K562 (cell line): Measurements from ENCODE around the gene EXOC3. TPM values are rescaled to one million over a fixed set of nuclear protein-coding genes. Genes with fewer than 3 reads are reported as not detected.

Experiments used
- ATAC-seq: fragments of 200-7000 bp; cut with Tn5 transposase; 3 replicates; pipeline ENCODE4 v1.9.1; 2020; ENCODE audit warnings: moderate library complexity
- BruUV-seq: library from RNA; stranded (reverse); fragments of 400-500 nt; replicated peaks from 2 replicates; lab custom pipeline; 2021; lab: Mats Ljungman, UMichigan
- CTCF ChIA-PET: fragments of 300-600 bp; formaldehyde crosslinking; extraction: SDS; loops from one replicate; lab custom pipeline; 2021; ENCODE audit warnings: low intra/inter-chr PET ratio; lab: Yijun Ruan, JAX
- POLR2A ChIA-PET: fragments of 300-600, 350-650 bp; sonication (Branson Sonifier 250); formaldehyde crosslinking; extraction: SDS; loops from one replicate; lab custom pipeline; 2021; ENCODE audit warnings: antibody characterized with exemption, inconsistent platforms; lab: Yijun Ruan, JAX
- DNase-seq, 4 experiments: peaks; one replicate each; pipeline versions ENCODE4 v3.0.0 to v3.0.0-alpha.2; 2011 to 2018; ENCODE audit warnings: low spot score in 3 of 4, mixed read lengths in 3 of 4; ENCODE audit errors: extremely low read depth in 1 of 4
- FAIRE-seq: peaks from 2 replicates; lab custom pipeline; 2011; peaks lifted over from hg19 to GRCh38; lab: Jason Lieb, UNC
- H2AFZ ChIP-seq: 2 replicates; pipeline ENCODE4 v1.6.0; 2011; ENCODE audit warnings: low read depth, low read length, control low read depth, inconsistent platforms
- H3K27ac ChIP-seq: fragments of 200-600 bp; 3 replicates; pipeline ENCODE4 v1.8.0; 2011; ENCODE audit warnings: low read depth, mild to moderate bottlenecking, control low read depth, inconsistent platforms, low read length, moderate library complexity, mixed read lengths; ENCODE audit errors: extremely low read depth
- H3K27me3 ChIP-seq, 2 experiments: fragments of 300-600 bp in 1 of 2; 2 replicates in 1 of 2; 3 replicates in 1 of 2; pipeline versions ENCODE4 v1.6.0 to v1.8.0; 2011; ENCODE audit warnings: inconsistent platforms in 2 of 2, low read length in 2 of 2, mild to moderate bottlenecking in 1 of 2, mixed read lengths in 1 of 2, moderate library complexity in 1 of 2; ENCODE audit not compliant: control insufficient read depth in 2 of 2, insufficient read depth in 2 of 2
- H3K36me3 ChIP-seq: fragments of 300-600 bp; 3 replicates; pipeline ENCODE4 v1.8.0; 2011; ENCODE audit warnings: mild to moderate bottlenecking, low read length, inconsistent platforms; ENCODE audit not compliant: control insufficient read depth, insufficient read depth
- H3K4me1 ChIP-seq, 2 experiments: fragments of 200-600 bp in 1 of 2; replicated peaks in 1 of 2; 2 replicates in 1 of 2; 3 replicates in 1 of 2; pipeline versions ENCODE4 v1.5.1 to v1.8.0; 2011; ENCODE audit warnings: inconsistent platforms in 2 of 2, low read length in 2 of 2, mild to moderate bottlenecking in 1 of 2, mixed read lengths in 1 of 2, moderate library complexity in 1 of 2; ENCODE audit not compliant: control insufficient read depth in 2 of 2, insufficient read depth in 2 of 2
- H3K4me2 ChIP-seq: 2 replicates; pipeline ENCODE4 v1.6.1; 2011; ENCODE audit warnings: low read length, control low read depth, inconsistent platforms, mixed read lengths; ENCODE audit not compliant: insufficient read depth
- H3K4me3 ChIP-seq: fragments of 200-600 bp; sonication (generic), shearing (Covaris generic); 2 replicates; pipeline ENCODE4 v1.5.1; 2016; ENCODE audit warnings: control low read depth, inconsistent platforms
- H3K79me2 ChIP-seq: fragments of 200-600 bp; 3 replicates; pipeline ENCODE4 v1.8.0; 2011; ENCODE audit warnings: low read length, inconsistent platforms; ENCODE audit not compliant: control insufficient read depth, insufficient read depth
- H3K9ac ChIP-seq, 2 experiments: 2 replicates each; pipeline versions ENCODE4 v1.6.0 to v1.6.1; 2011; ENCODE audit warnings: low read depth in 2 of 2, low read length in 2 of 2, control low read depth in 1 of 2, inconsistent platforms in 1 of 2, mild to moderate bottlenecking in 1 of 2, mixed read lengths in 1 of 2; ENCODE audit not compliant: insufficient read depth in 1 of 2
- H3K9me1 ChIP-seq: one replicate; pipeline ENCODE4 v1.6.0; 2011; ENCODE audit warnings: inconsistent platforms, mild to moderate bottlenecking, low read length, moderate library complexity; ENCODE audit not compliant: control insufficient read depth, insufficient read depth
- H3K9me3 ChIP-seq: replicated peaks from 2 replicates; pipeline ENCODE4 v1.5.1; 2011; ENCODE audit warnings: low read depth, low read length, inconsistent platforms; ENCODE audit not compliant: control insufficient read depth, insufficient read depth
- H4K20me1 ChIP-seq: replicated peaks from 2 replicates; pipeline ENCODE4 v1.6.1; 2011; ENCODE audit warnings: low read length, inconsistent platforms, mixed read lengths; ENCODE audit not compliant: control insufficient read depth, insufficient read depth
- ATF7 ChIP-seq: fragments of 450-650 bp; IDR thresholded peaks from 2 replicates; pipeline ENCODE4 v1.7.1; 2014; ENCODE audit warnings: mild to moderate bottlenecking, moderate library complexity
- BRF1 ChIP-seq: IDR thresholded peaks from 3 replicates; pipeline ENCODE4 v1.6.1; 2011; ENCODE audit warnings: borderline replicate concordance, mild to moderate bottlenecking; ENCODE audit not compliant: insufficient read length; ENCODE audit errors: extremely low read depth
- CCNT2 ChIP-seq: IDR thresholded peaks from 2 replicates; pipeline ENCODE4 v1.6.1; 2011; ENCODE audit warnings: borderline replicate concordance, low read depth, mild to moderate bottlenecking, moderate library complexity, mixed read lengths, low read length; ENCODE audit not compliant: insufficient read length; ENCODE audit errors: extremely low read depth
- CEBPB ChIP-seq: fragments of 450-650 bp; IDR thresholded peaks from 2 replicates; pipeline ENCODE4 v1.6.1; 2016; ENCODE audit warnings: missing genetic modification characterization, missing compliant biosample characterization
- CGGBP1 ChIP-seq: fragments of 250-450 bp; sonication (Bioruptor Pico); IDR thresholded peaks from 2 replicates; pipeline ENCODE4 v1.9.0; 2021; ENCODE audit warnings: mild to moderate bottlenecking
- HDAC6 ChIP-seq: IDR thresholded peaks from 2 replicates; pipeline ENCODE4 v1.6.1; 2012; ENCODE audit warnings: low read depth, mild to moderate bottlenecking, control low read depth, inconsistent platforms, low read length, moderate library complexity
- MCM3 ChIP-seq: fragments of 450-650 bp; IDR thresholded peaks from 2 replicates; pipeline ENCODE4 v1.6.1; 2016
- MTA2 ChIP-seq: fragments of 450-650 bp; IDR thresholded peaks from 2 replicates; pipeline ENCODE4 v1.6.1; 2016; ENCODE audit warnings: low read depth
- NCOA2 ChIP-seq, 2 experiments: fragments of 450-650 bp; IDR thresholded peaks; 2 replicates each; pipeline ENCODE4 v1.6.1; 2018; ENCODE audit warnings: mild to moderate bottlenecking in 2 of 2, moderate library complexity in 1 of 2; ENCODE audit not compliant: partially characterized antibody in 2 of 2
- NONO ChIP-seq, 2 experiments: fragments of 200-400 bp in 1 of 2; fragments of 450-650 bp in 1 of 2; formaldehyde crosslinking in 1 of 2; IDR thresholded peaks; 2 replicates each; pipeline ENCODE4 v1.6.1; 2017; ENCODE audit warnings: low read depth in 2 of 2, mild to moderate bottlenecking in 2 of 2, moderate library complexity in 2 of 2, low read length in 1 of 2
- NR2C2 ChIP-seq, 2 experiments: fragments of 200-800 bp in 1 of 2; sonication (Bioruptor generic) in 1 of 2; sonication (generic) in 1 of 2; formaldehyde crosslinking in 1 of 2; IDR thresholded peaks; 2 replicates each; pipeline versions ENCODE4 v1.6.1 to v1.8.0; 2016 to 2022; ENCODE audit warnings: mild to moderate bottlenecking in 1 of 2, missing compliant biosample characterization in 1 of 2, missing genetic modification characterization in 1 of 2, missing genetic modification reagents in 1 of 2
- PHB ChIP-seq: fragments of 250-450 bp; sonication (Bioruptor Pico); IDR thresholded peaks from 2 replicates; pipeline ENCODE4 v1.5.0; 2021
- RCOR1 ChIP-seq, 2 experiments: IDR thresholded peaks; 2 replicates each; pipeline ENCODE4 v1.6.1; 2012; ENCODE audit warnings: low read depth in 2 of 2, low read length in 2 of 2, borderline replicate concordance in 1 of 2, improper control_type of control experiment in 1 of 2
- SNAPC5 ChIP-seq: fragments of 250-450 bp; sonication (Bioruptor Pico); IDR thresholded peaks from 2 replicates; pipeline ENCODE4 v1.8.0; 2021; ENCODE audit warnings: moderate library complexity, mild to moderate bottlenecking, inconsistent platforms
- ZC3H8 ChIP-seq: fragments of 450-650 bp; IDR thresholded peaks from 2 replicates; pipeline ENCODE4 v1.6.1; 2017
- ZNF146 ChIP-seq: IDR thresholded peaks from one replicate; pipeline ENCODE4 v1.6.1; 2018; ENCODE audit warnings: missing compliant biosample characterization; ENCODE audit not compliant: unreplicated experiment
- ZNF212 ChIP-seq: fragments of 450-650 bp; formaldehyde crosslinking; IDR thresholded peaks from 2 replicates; pipeline ENCODE4 v1.4.0; 2020; ENCODE audit warnings: mild to moderate bottlenecking
- ZNF3 ChIP-seq: fragments of 250-450 bp; sonication (Bioruptor Pico); IDR thresholded peaks from 2 replicates; pipeline ENCODE4 v1.5.0; 2021; ENCODE audit warnings: mild to moderate bottlenecking, moderate library complexity
- WGBS: fragments of 100-300 bp; shearing (Covaris generic); methylation state at CpG from one replicate; pipeline ENCODE4 v1.1.6; 2016; ENCODE audit warnings: low coverage, mixed read lengths; ENCODE audit not compliant: insufficient coverage; ENCODE audit errors: missing lambda C conversion rate; 5-methylcytosine and 5-hydroxymethylcytosine counted together
- in situ Hi-C: fragments of 300-500 bp; cut with MboI; formaldehyde crosslinking; loops from 4 replicates; pipeline ENCODE4 v1.15.0; 2018; ENCODE audit warnings: inconsistent platforms, mixed read lengths
- intact Hi-C: fragments of 100-400 bp; cut with micrococcal nuclease; formaldehyde crosslinking; loops from 2 replicates; pipeline ENCODE4 v1.14.2; 2022
- polyA plus RNA-seq, 8 experiments: library from polyadenylated mRNA; depleted of rRNA in 4 of 8; stranded (reverse) in 5 of 8; unstranded in 3 of 8; fragments of >200 nt; fragmentation: Nextera tagmentation in 2 of 8; fragmentation: Illumina TruSeq in 1 of 8; extraction: Ambion mirVana in 2 of 8; extraction: Trizol in 1 of 8; gene quantifications; 2 replicates each; pipeline versions ENCODE4 v1.2.1 to v1.2.3, GENCODE V29; 2011 to 2014; ENCODE audit warnings: inconsistent platforms in 1 of 8, missing spikeins in 1 of 8
- total RNA-seq, 7 experiments: library from RNA; depleted of rRNA in 6 of 7; stranded (reverse); fragments of >200 nt in 6 of 7; fragmentation: Illumina TruSeq in 2 of 7; extraction: Trizol in 2 of 7; gene quantifications; 2 replicates each; pipeline versions ENCODE4 v1.2.1 to v1.2.3, GENCODE V29; 2011 to 2021; ENCODE audit warnings: low replicate concordance in 1 of 7
- TF ChIP-seq, protein P1 (sequence below): sonication (generic); formaldehyde crosslinking; IDR thresholded peaks from 2 replicates; pipeline ENCODE4 v1.8.1; 2023; ENCODE audit warnings: mild to moderate bottlenecking, missing genetic modification reagents

The EXOC3 gene
- total and polyA plus RNA-seq, 9 of the 15 experiments (the other 6 are each of a cell fraction or from before 2014, with no cell fraction given), result 1.4 to 41.9 (median 22.4) TPM

DNA sequence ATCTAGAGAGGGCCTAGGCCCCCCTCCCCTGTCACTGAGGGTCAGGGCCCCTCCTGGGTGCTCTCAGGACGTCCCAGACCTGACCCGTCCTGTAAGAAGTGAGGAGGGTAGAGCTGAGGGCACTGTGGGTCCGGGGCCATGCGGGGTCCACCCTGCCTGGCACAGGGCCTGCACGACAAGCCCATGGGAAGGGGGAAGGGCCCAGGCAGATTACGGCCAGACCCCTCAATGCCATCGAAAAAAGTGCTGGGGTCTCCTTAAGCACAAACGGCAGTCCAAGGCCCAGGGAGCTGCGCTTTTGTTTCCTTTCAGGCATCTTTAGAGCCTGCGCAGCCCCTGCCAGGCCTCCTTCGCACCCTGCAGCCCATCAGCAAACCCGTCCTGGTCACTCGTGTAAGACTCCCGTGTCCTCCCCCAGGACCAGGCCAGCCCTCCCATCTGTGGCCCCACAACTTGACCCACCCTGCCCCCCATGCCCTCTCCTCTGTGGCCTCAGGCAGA, 4.4 kb upstream of the EXOC3 start:
- Histone ChIP-seq H3K4me2 (no peak overlapping the region), H3K4me1 (peaks cover 10 to 50% of the 10 kb centered on the region in 2 experiments; a peak in 4 of 5 replicates), H3K36me3 (no peaks in the 10 kb centered on the region), H3K4me3 (no peak overlapping the region), H3K9me1 (peaks cover 5% of the 10 kb centered on the region), H3K9ac (no peak overlapping the region; a peak in 1 of 4 replicates), H3K9me3 (no peaks in the 10 kb centered on the region), H3K27me3 (peaks cover 28 to 39% of the 10 kb centered on the region in 2 experiments), H4K20me1 (no peaks in the 10 kb centered on the region; the same call in 1 of the 2 replicates), H2AFZ (no peak overlapping the region), H3K27ac (no peak overlapping the region), H3K79me2 (peaks cover 15% of the 10 kb centered on the region)
- in situ Hi-C loops, result no loop called here
- TF ChIP-seq PHB (CRISPR knock-in tag) (no peak), RCOR1 (IDR thresholded peaks at IDR 0.05; ENCODE audit: borderline replicate concordance in 1 of 2, low read depth in 2 of 2, low read length in 2 of 2) (no peak), CCNT2 (no peak), ZNF146 (CRISPR knock-in tag) (no peak), NONO (IDR thresholded peaks at IDR 0.05; ENCODE audit: low read depth in 2 of 2, low read length in 1 of 2) (no peak), CEBPB (tag) (no peak), SNAPC5 (CRISPR knock-in tag) (no peak), ZC3H8 (no peak), MCM3 (no peak), ZNF3 (CRISPR knock-in tag) (no peak), BRF1 (no peak), HDAC6 (no peak), CGGBP1 (no peak), NR2C2 (CRISPR knock-in tag; IDR thresholded peaks at IDR 0.05) (no peak), NR2C2 (tag; IDR thresholded peaks at IDR 0.05) (no peak), MTA2 (no peak), NCOA2 (IDR thresholded peaks at IDR 0.05; ENCODE audit: partially characterized antibody in 2 of 2) (no peak), ATF7 (no peak), ZNF212 (CRISPR knock-in tag) (no peak)
- TF ChIP-seq, protein P1, sequence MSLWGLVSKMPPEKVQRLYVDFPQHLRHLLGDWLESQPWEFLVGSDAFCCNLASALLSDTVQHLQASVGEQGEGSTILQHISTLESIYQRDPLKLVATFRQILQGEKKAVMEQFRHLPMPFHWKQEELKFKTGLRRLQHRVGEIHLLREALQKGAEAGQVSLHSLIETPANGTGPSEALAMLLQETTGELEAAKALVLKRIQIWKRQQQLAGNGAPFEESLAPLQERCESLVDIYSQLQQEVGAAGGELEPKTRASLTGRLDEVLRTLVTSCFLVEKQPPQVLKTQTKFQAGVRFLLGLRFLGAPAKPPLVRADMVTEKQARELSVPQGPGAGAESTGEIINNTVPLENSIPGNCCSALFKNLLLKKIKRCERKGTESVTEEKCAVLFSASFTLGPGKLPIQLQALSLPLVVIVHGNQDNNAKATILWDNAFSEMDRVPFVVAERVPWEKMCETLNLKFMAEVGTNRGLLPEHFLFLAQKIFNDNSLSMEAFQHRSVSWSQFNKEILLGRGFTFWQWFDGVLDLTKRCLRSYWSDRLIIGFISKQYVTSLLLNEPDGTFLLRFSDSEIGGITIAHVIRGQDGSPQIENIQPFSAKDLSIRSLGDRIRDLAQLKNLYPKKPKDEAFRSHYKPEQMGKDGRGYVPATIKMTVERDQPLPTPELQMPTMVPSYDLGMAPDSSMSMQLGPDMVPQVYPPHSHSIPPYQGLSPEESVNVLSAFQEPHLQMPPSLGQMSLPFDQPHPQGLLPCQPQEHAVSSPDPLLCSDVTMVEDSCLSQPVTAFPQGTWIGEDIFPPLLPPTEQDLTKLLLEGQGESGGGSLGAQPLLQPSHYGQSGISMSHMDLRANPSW (CRISPR knock-in tag), result no peak
- intact Hi-C loops, result loop anchor here (5.0 kb wide), 1 partner anchor 251 kb away; no protein-coding TSS in a partner anchor
- 23% methylated on average over 10 of the region's 14 CpGs for WGBS
- ChIA-PET CTCF (no interaction called here), POLR2A (interaction anchor here (0.6 to 1.4 kb wide), 3 partner anchors 23 to 320 kb away, joined by 3 to 4 read pairs (median 4); no protein-coding TSS in a partner anchor)
- no peak for FAIRE-seq
- ATAC-seq, result no peak
- no peak for DNase-seq
- BruUV-seq, result no TSS peak
